ENCODE measurements around the gene JAML. TPM values are rescaled to one million over a fixed set of nuclear protein-coding genes. Genes with fewer than 3 reads are reported as not detected.

The JAML gene
- polyA plus RNA-seq, 1 donor (not counting 4 experiments of a cell fraction or from before 2014, with no cell fraction given): 0.01 TPM

GRCh38 chr11:118245936-118246562, 21.2 kb upstream of the JAML start:
- no peak for DNase-seq (ENCODE audit: low read depth, low spot score)
- no peaks in the 10 kb centered on the region for H3K9me3 ChIP-seq (ENCODE audit: control insufficient read depth, low read depth, low read length)
- no peak overlapping the region for H3K27ac ChIP-seq (ENCODE audit: control insufficient read depth, insufficient read depth, low read length)
- H3K4me3 ChIP-seq (ENCODE audit: control insufficient read depth in 2 of 3, extremely low read depth in 1 of 3, insufficient read depth in 2 of 3, low read depth in 1 of 3, low read length in 3 of 3): no peak overlapping the region
- H2AFZ ChIP-seq (ENCODE audit: control insufficient read depth, low read length): no peak overlapping the region
- peaks cover 21% of the 10 kb centered on the region for H3K4me1 ChIP-seq (ENCODE audit: control insufficient read depth, extremely low read depth, insufficient read depth, low read length)
- no peaks in the 10 kb centered on the region for H3K36me3 ChIP-seq (ENCODE audit: control insufficient read depth in 2 of 2, extremely low read depth in 1 of 2, insufficient read depth in 2 of 2, low read length in 2 of 2)
- no peak overlapping the region for H3K4me2 ChIP-seq (ENCODE audit: control insufficient read depth, extremely low read depth, insufficient read depth, low read depth, low read length)
- H3K9me1 ChIP-seq (ENCODE audit: control insufficient read depth, extremely low read depth, insufficient read depth, low read length): no peaks in the 10 kb centered on the region
- H4K20me1 ChIP-seq (ENCODE audit: control insufficient read depth, extremely low read depth, insufficient read depth, low read length): no peaks in the 10 kb centered on the region
- peaks cover 10% of the 10 kb centered on the region for H3K79me2 ChIP-seq (ENCODE audit: control insufficient read depth, insufficient read depth, low read length)
- H3K27me3 ChIP-seq (ENCODE audit: control insufficient read depth, extremely low read depth, insufficient read depth, low read length): no peaks in the 10 kb centered on the region
- no peak for TF ChIP-seq EZH2 (IDR thresholded peaks at IDR 0.05; ENCODE audit: low read length)
- no peak for TF ChIP-seq CTCF (optimal IDR thresholded peaks at IDR 0.05 in 1 of 3, IDR thresholded peaks at IDR 0.05 in 1 of 3, conservative IDR thresholded peaks at IDR 0.05 in 1 of 3; ENCODE audit: extremely low read depth in 1 of 3, insufficient read depth in 2 of 3, low read length in 3 of 3)
- FAIRE-seq: no peak
- dilution Hi-C loops (cut with MboI; ENCODE audit: extremely low pct_ligation_motif_present, low sequenced_read_pairs): no loop called here
- H3K9ac ChIP-seq (ENCODE audit: control insufficient read depth, extremely low read depth, insufficient read depth, low read length): no peak overlapping the region

- Histone ChIP-seq H3K4me2 (ENCODE audit: control insufficient read depth, extremely low read depth, insufficient read depth, low read depth, low read length) (no peak overlapping the region), H3K9ac (ENCODE audit: control insufficient read depth, extremely low read depth, insufficient read depth, low read length) (no peak overlapping the region), H3K79me2 (ENCODE audit: control insufficient read depth, insufficient read depth, low read length) (peaks cover 4% of the 10 kb centered on the region), H3K27me3 (ENCODE audit: control insufficient read depth, extremely low read depth, insufficient read depth, low read length) (no peaks in the 10 kb centered on the region), H3K36me3 (ENCODE audit: control insufficient read depth in 2 of 2, extremely low read depth in 1 of 2, insufficient read depth in 2 of 2, low read length in 2 of 2) (no peaks in the 10 kb centered on the region), H3K4me3 (ENCODE audit: control insufficient read depth in 2 of 3, extremely low read depth in 1 of 3, insufficient read depth in 2 of 3, low read depth in 1 of 3, low read length in 3 of 3) (no peak overlapping the region), H3K9me3 (ENCODE audit: control insufficient read depth, low read depth, low read length) (no peaks in the 10 kb centered on the region), H4K20me1 (ENCODE audit: control insufficient read depth, extremely low read depth, insufficient read depth, low read length) (no peaks in the 10 kb centered on the region), H3K4me1 (ENCODE audit: control insufficient read depth, extremely low read depth, insufficient read depth, low read length) (peaks cover 18% of the 10 kb centered on the region), H3K9me1 (ENCODE audit: control insufficient read depth, extremely low read depth, insufficient read depth, low read length) (no peaks in the 10 kb centered on the region), H3K27ac (ENCODE audit: control insufficient read depth, insufficient read depth, low read length) (no peak overlapping the region), H2AFZ (ENCODE audit: control insufficient read depth, low read length) (no peak overlapping the region)
- FAIRE-seq (no peak), DNase-seq (ENCODE audit: low read depth, low spot score) (no peak)
- TF ChIP-seq CTCF (optimal IDR thresholded peaks at IDR 0.05 in 1 of 3, IDR thresholded peaks at IDR 0.05 in 1 of 3, conservative IDR thresholded peaks at IDR 0.05 in 1 of 3; ENCODE audit: extremely low read depth in 1 of 3, insufficient read depth in 2 of 3, low read length in 3 of 3): no peak
- no peak for TF ChIP-seq EZH2 (IDR thresholded peaks at IDR 0.05; ENCODE audit: low read length)
- dilution Hi-C loops (cut with MboI; ENCODE audit: extremely low pct_ligation_motif_present, low sequenced_read_pairs): no loop called here
Observed at GRCh38 chr11:118243993-118244762, 19.4 kb upstream of the JAML start.
